GM18508 (cell line): ENCODE results near the gene C19orf12.

Experiments
- ATAC-seq: cut with Tn5 transposase; IDR thresholded peaks from one replicate; pipeline ENCODE4 v1.9.1; 2021; ENCODE audit warnings: moderate number of reproducible peaks; ENCODE audit not compliant: insufficient read depth, unreplicated experiment

Gene C19orf12

GRCh38 chr19:29714953-29715700, at the start of gene C19orf12:
TSS of gene C19orf12 (minus strand) at chr19:29715261. CDS start at chr19:29708413, 6,848 bp downstream.
- no peak for ATAC-seq

DNA sequence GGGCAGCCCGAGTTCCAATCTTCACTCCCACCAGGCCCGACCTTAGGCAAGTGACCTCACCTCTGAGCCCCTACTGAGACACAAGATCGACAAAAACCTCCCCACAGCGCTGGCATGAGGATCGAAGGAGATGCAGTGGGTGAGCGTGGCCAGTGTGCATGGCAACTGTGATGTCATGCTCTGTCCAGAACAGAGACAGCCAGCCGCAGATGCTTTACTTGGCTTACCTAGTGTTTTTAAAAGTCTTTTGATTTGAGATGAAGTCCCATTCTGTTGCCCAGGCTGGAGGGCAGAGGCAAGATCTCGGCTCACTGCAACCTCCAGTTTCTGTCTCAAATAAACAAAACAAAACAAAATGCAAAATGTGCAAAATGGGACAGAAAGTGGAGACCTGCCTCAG, 49.3 kb upstream of the C19orf12 start:
- no peak for ATAC-seq

DNA sequence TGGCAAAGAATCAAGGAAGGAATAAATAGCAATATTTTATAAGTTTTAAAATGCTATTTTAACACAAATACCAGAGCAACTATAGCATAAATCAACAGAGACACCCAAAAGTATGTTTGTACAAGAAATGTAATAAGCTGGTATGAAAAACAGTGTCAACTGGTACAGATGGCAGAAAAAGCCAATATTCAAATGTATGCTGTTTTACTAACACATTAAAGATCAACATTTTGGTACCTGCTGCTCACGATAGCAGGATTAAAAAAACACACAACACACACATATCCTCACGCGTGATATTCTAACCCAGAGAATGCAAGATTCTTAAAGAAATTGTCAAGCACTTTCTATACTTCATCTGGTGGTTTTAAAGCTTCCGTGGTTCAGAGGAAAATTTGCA, 48.1 kb upstream of the C19orf12 start:
- ATAC-seq, result no peak

DNA sequence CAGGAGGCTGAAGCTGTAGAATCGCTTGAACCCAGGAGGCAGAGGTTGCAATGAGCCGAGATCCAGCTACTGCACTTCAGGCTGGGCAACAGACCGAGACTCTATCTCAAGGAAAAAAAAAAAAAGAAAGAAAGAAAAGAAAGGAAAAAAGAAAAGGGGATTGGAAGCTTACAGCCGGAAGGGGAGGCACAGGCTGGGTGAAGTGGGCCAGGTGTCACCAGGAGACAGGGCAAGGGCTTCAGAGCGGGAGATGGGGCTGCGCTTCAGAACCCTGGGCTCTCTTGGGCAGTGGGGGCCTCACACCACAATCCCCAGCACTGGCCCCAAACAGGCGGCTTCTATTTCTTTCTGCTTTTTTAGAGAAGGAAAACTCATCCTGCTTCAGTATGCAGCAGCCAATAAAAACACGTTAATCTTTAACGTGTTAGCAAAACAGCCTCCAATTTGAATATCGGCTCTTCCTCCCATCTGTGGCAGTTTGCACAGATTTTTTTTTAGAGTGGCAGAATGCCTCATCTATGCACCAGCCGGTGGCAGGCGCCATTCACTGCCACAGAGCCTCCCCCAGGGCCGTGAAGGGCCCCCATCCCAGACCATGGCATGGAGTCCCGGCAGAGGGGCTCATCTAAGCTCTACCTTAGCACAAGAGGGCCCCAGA, 46.6 kb upstream of the C19orf12 start:
- no peak for ATAC-seq

- no peak for ATAC-seq
These were observed 45.9 kb upstream of the C19orf12 start for GRCh38 chr19:29760752-29761502.

DNA sequence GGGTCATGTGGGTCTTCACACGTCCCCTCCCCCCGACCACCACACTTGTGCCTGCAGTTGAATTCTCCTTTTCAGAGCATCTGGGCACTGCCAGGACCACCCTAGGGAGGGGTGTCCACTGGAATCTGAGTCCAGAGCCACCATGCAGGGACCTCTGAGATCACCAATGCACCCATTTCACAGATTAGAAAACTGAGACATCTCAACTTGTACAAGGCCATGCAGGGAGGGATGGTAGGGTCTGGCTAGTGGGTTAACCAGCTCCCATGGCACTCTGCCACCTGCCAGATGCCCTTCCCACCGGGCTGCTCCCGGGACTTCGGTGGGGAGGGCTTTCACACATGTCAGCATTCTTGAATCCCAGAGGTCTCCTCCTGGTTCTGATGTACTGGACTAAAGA, 44.3 kb upstream of the C19orf12 start:
- ATAC-seq, result no peak

DNA sequence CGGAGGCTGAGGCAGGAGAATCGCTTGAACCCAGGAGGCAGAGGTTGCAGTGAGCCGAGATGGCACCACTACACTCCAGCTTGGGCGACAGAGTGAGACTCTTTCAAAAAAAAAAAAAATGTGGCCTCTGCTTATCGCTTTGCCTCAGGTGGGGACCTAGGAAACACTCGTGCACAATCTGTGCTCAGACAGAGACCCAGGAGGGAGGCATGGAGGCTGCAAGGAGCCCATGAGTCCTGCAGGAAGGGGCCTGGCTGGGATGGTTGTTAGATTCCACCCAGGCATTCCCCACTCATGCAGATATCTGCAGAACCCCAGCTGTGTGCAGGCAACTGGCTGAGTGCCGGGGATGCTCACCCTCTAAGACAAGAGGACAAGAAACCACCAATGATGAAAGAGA, 43.8 kb upstream of the C19orf12 start:
- no peak for ATAC-seq

- no peak for ATAC-seq
These were observed 42.5 kb upstream of the C19orf12 start for GRCh38 chr19:29757551-29757950.

DNA sequence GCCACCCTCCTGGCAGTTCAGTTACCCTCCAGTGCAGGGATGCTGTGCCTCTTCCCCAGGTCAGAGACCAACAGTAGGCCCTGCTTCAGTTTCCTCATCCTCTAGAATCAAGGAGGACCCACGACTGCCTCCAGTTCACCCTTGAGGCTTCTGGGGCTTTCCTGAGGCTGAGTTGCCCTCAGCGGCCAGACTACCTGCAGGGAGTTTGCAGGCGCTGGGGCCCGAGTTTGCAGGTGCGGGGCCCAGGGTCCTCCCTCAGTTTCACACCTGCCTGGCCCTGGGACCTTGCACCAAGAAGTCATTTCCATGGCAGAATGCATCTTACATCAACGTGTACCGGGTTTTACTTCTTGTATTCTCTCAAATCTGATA, 38.9 kb upstream of the C19orf12 start:
- no peak for ATAC-seq

GRCh38 chr19:29753190-29753933, 38.3 kb upstream of the C19orf12 start:
- no peak for ATAC-seq

GRCh38 chr19:29752450-29753025, 37.5 kb upstream of the C19orf12 start:
- ATAC-seq, result no peak

DNA sequence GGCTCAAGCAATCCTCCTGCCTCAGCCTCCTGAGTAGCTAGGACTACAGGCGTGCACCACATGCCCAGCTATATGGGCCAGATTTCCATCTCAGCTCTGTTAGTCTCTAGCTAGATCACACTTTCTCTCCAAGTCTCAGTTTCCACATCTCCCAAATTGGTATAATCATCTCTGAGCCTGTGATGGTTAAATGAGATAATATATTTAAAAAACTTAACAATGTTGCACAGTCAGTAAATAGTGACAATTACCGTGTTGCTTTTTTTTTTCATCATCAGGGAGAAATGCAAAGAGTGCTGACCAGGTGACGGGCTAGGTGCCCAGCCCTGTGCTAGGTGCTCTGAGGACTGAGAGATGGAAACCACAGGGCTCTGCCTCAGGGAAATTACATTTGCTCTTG, 36.9 kb upstream of the C19orf12 start:
- no peak for ATAC-seq

DNA sequence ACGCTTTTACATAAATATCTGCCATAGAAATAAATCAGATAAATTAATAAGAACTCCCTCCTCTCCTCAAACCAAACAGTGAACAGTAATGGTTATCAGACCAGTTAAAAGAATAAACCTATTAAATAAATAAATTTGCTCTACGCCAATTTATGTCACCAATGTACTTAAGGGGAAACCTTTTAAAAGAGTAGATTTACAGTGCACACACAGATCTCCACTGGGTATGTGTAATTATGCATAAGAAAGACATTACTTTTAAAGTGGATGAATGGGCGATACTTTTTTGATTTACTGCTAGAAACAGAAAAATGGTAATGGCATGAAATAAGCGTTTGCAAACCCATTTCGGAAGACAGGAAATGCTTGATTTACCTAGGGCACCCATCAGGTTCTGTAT, 34.9 kb upstream of the C19orf12 start:
- no peak for ATAC-seq

- no peak for ATAC-seq
These were observed 34.2 kb upstream of the C19orf12 start for GRCh38 chr19:29748996-29749849.

- no peak for ATAC-seq
These were observed 30.2 kb upstream of the C19orf12 start for GRCh38 chr19:29745253-29745652.

GRCh38 chr19:29743681-29744080, 28.6 kb upstream of the C19orf12 start:
- ATAC-seq, result no peak

DNA sequence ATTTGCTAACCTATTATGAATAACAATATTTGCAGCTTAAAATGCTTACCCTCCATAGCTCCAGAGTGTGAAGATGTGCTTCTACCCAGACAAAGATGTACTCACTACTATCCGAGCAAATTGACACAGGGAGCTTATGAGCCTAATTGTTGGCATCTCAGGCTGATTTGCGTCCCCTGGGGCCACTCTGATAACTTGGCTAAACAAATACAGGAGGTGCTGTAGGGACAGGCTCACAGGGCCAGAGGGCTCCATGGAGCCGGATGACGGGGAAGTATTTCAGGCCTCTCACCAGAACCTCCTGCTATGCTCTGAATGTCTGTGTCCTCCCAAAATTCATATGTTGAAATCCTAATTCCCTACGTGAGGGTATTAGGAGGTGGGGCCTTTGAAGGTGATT, 26.7 kb upstream of the C19orf12 start:
- no peak for ATAC-seq

DNA sequence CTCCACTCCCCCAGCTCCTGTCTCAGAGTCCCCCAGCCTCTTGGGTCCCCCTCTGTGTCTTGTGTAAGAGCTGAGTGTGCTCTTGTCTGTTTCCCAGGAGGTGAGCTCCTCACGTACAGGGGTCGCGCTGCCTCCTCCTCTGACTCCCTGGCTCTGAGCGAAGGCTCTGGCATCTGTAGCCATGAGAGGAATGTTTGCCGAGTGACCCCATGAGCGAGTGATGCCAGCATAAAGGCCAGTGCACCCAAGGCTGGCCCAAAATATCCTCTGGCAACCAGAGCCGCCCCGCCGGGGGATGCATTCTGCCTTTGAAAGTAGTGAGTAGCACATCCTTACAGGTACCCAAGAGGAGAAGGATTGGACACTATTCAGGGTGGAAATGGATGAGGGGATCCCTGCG, 26.2 kb upstream of the C19orf12 start:
- ATAC-seq, result no peak

GRCh38 chr19:29737461-29738000, 22.5 kb upstream of the C19orf12 start:
- no peak for ATAC-seq
